ENCODE measurements around the gene PDE8B. TPM values are rescaled to one million over a fixed set of nuclear protein-coding genes. Genes with fewer than 3 reads are reported as not detected.

PDE8B gene
- total RNA-seq, 1 experiment from 2014 or later = not detected

GRCh38 chr5:77272206-77272605 lies 61.7 kb downstream of the PDE8B start:
- CTCF ChIA-PET = no interaction called here
- Histone ChIP-seq H3K36me3 (ENCODE audit: low read depth, low read length) (no peaks in the 10 kb centered on the region), H3K4me3 (ENCODE audit: low read length) (no peak overlapping the region), H3K4me1 (ENCODE audit: insufficient read depth, low read length) (no peaks in the 10 kb centered on the region), H3F3A (ENCODE audit: low read length, unreplicated experiment) (no peaks in the 10 kb centered on the region), H3K9me3 (ENCODE audit: low read length) (no peaks in the 10 kb centered on the region), H3K27ac (ENCODE audit: low read length) (no peak overlapping the region), H3K9ac (ENCODE audit: low read length) (no peak overlapping the region), H3K4me2 (ENCODE audit: low read length) (no peak overlapping the region), H4K20me1 (ENCODE audit: low read length) (no peaks in the 10 kb centered on the region), H3K27me3 (ENCODE audit: low read length) (no peaks in the 10 kb centered on the region), H2AFZ (ENCODE audit: low read length) (no peak overlapping the region), H3K9me2 (replicated peaks; ENCODE audit: low read length) (no peaks in the 10 kb centered on the region), H3K79me2 (ENCODE audit: low read length) (no peaks in the 10 kb centered on the region)
- BruUV-seq (replicated peaks) = no TSS peak
- POLR2A ChIA-PET (ENCODE audit: unreplicated experiment) = no interaction called here
- intact Hi-C loops (cut with micrococcal nuclease) = no loop called here
- TF ChIP-seq CTCF (conservative IDR thresholded peaks at IDR 0.05; ENCODE audit: low read depth, low read length) = no peak
- TF ChIP-seq EZH2 (IDR thresholded peaks at IDR 0.05; ENCODE audit: low read length, unreplicated experiment) = no peak
- no peak for TF ChIP-seq EZH2phosphoT487 (IDR thresholded peaks at IDR 0.05; ENCODE audit: borderline replicate concordance, low read length)
- ATAC-seq = no peak
- no peak for DNase-seq

- ChIA-PET POLR2A (ENCODE audit: unreplicated experiment) (no interaction called here), CTCF (no interaction called here)
- no peak overlapping the region for H3K4me2 ChIP-seq (ENCODE audit: low read length)
- ATAC-seq (no peak), DNase-seq (no peak)
- TF ChIP-seq EZH2 (IDR thresholded peaks at IDR 0.05; ENCODE audit: low read length, unreplicated experiment) (no peak), CTCF (conservative IDR thresholded peaks at IDR 0.05; ENCODE audit: low read depth, low read length) (no peak), EZH2phosphoT487 (IDR thresholded peaks at IDR 0.05; ENCODE audit: borderline replicate concordance, low read length) (no peak)
- H2AFZ ChIP-seq (ENCODE audit: low read length) = no peak overlapping the region
- no peaks in the 10 kb centered on the region for H3K9me3 ChIP-seq (ENCODE audit: low read length)
- H3K27me3 ChIP-seq (ENCODE audit: low read length) = no peaks in the 10 kb centered on the region
- no peaks in the 10 kb centered on the region for H3K9me2 ChIP-seq (replicated peaks; ENCODE audit: low read length)
- BruUV-seq (replicated peaks) = no TSS peak
- intact Hi-C loops (cut with micrococcal nuclease) = no loop called here
- no peak overlapping the region for H3K4me3 ChIP-seq (ENCODE audit: low read length)
- no peaks in the 10 kb centered on the region for H3K36me3 ChIP-seq (ENCODE audit: low read depth, low read length)
- H3K27ac ChIP-seq (ENCODE audit: low read length) = no peak overlapping the region
- no peaks in the 10 kb centered on the region for H3F3A ChIP-seq (ENCODE audit: low read length, unreplicated experiment)
- no peak overlapping the region for H3K9ac ChIP-seq (ENCODE audit: low read length)
- H3K4me1 ChIP-seq (ENCODE audit: insufficient read depth, low read length) = peaks cover 10% of the 10 kb centered on the region
- no peaks in the 10 kb centered on the region for H4K20me1 ChIP-seq (ENCODE audit: low read length)
- H3K79me2 ChIP-seq (ENCODE audit: low read length) = no peaks in the 10 kb centered on the region
Measured at GRCh38 chr5:77277759-77278158, 67.3 kb downstream of the PDE8B start.

GRCh38 chr5:77280036-77280435 lies 69.6 kb downstream of the PDE8B start:
- no peak overlapping the region for H3K4me3 ChIP-seq (ENCODE audit: low read length)
- no peaks in the 10 kb centered on the region for H3K27me3 ChIP-seq (ENCODE audit: low read length)
- no TSS peak for BruUV-seq (replicated peaks)
- no peak overlapping the region for H3K9ac ChIP-seq (ENCODE audit: low read length)
- no peaks in the 10 kb centered on the region for H4K20me1 ChIP-seq (ENCODE audit: low read length)
- TF ChIP-seq EZH2 (IDR thresholded peaks at IDR 0.05; ENCODE audit: low read length, unreplicated experiment) (no peak), EZH2phosphoT487 (IDR thresholded peaks at IDR 0.05; ENCODE audit: borderline replicate concordance, low read length) (no peak), CTCF (conservative IDR thresholded peaks at IDR 0.05; ENCODE audit: low read depth, low read length) (no peak)
- no peaks in the 10 kb centered on the region for H3K9me2 ChIP-seq (replicated peaks; ENCODE audit: low read length)
- no peak for ATAC-seq
- POLR2A ChIA-PET (ENCODE audit: unreplicated experiment) = no interaction called here
- no peak for DNase-seq
- peaks cover 11% of the 10 kb centered on the region for H3K4me1 ChIP-seq (ENCODE audit: insufficient read depth, low read length)
- H3K27ac ChIP-seq (ENCODE audit: low read length) = no peak overlapping the region
- no peak overlapping the region for H3K4me2 ChIP-seq (ENCODE audit: low read length)
- no peaks in the 10 kb centered on the region for H3K9me3 ChIP-seq (ENCODE audit: low read length)
- CTCF ChIA-PET = no interaction called here
- no peaks in the 10 kb centered on the region for H3K36me3 ChIP-seq (ENCODE audit: low read depth, low read length)
- intact Hi-C loops (cut with micrococcal nuclease) = loop anchor here (10.0 kb wide), 1 partner anchor 155 kb away; no protein-coding TSS in a partner anchor
- H3F3A ChIP-seq (ENCODE audit: low read length, unreplicated experiment) = no peaks in the 10 kb centered on the region
- no peak overlapping the region for H2AFZ ChIP-seq (ENCODE audit: low read length)
- H3K79me2 ChIP-seq (ENCODE audit: low read length) = no peaks in the 10 kb centered on the region
